ENCODE results near the gene CCNY. TPM values are rescaled to one million over a fixed set of nuclear protein-coding genes. Genes with fewer than 3 reads are reported as not detected.
A peak's percentile ranks its signal among the peaks of the same experiment; 100 is the strongest.

CCNY gene
- polyA plus RNA-seq, 2 of the 4 experiments (the other 2 are of a cell fraction), result 28.1 to 55.5 TPM

- TF ChIP-seq RFX5 (IDR thresholded peaks at IDR 0.05) (no peak), MAFK (IDR thresholded peaks at IDR 0.05; ENCODE audit: partially characterized antibody) (no peak), POLR2AphosphoS2 (conservative IDR thresholded peaks at IDR 0.05; ENCODE audit: low read length) (no peak), BHLHE40 (IDR thresholded peaks at IDR 0.05; ENCODE audit: low read depth, low read length) (no peak), RARB (CRISPR knock-in tag; IDR thresholded peaks at IDR 0.05) (no peak), CHD2 (IDR thresholded peaks at IDR 0.05; ENCODE audit: low read length, partially characterized antibody) (no peak), NFE2L2 (conservative IDR thresholded peaks at IDR 0.05; ENCODE audit: low read length) (no peak), NR3C1 (IDR thresholded peaks at IDR 0.05) (no peak), RNF2 (IDR thresholded peaks at IDR 0.05; ENCODE audit: borderline replicate concordance, low read depth) (no peak)
- H3K4me3 ChIP-seq, result no peak overlapping the region
- H3K9me3 ChIP-seq, result no peaks in the 10 kb centered on the region
- CTCF ChIA-PET, result interaction anchor here (0.7 to 2.1 kb wide), 2 partner anchors 10 to 877 kb away, joined by 3 to 6 read pairs; no protein-coding TSS in a partner anchor
- peak overlapping the region; percentile 27 to 47; a peak in 2 of 6 replicates for H3K27ac ChIP-seq
- ATAC-seq (no peak), DNase-seq (ENCODE audit: low read depth in 1 of 2, low spot score in 1 of 2) (no peak), FAIRE-seq (peak; percentile 46)
- H3K4me2 ChIP-seq, result peak overlapping the region; percentile 69
- 10% methylated on average over 2 of the region's 2 CpGs for WGBS (ENCODE audit: missing lambda C conversion rate)
- H3K4me1 ChIP-seq, result peaks cover 40% of the 10 kb centered on the region
- POLR2A ChIA-PET, result no interaction called here
These were observed 28.5 kb downstream of the CCNY start for GRCh38 chr10:35364808-35365207.

GRCh38 chr10:35365994-35366393 lies 29.7 kb downstream of the CCNY start:
- no peaks in the 10 kb centered on the region for H3K9me3 ChIP-seq
- ChIA-PET CTCF (interaction anchor here (1.0 to 2.1 kb wide), 2 partner anchors 8 to 9 kb away, joined by 3 to 6 read pairs; no protein-coding TSS in a partner anchor), POLR2A (no interaction called here)
- H3K4me3 ChIP-seq, result no peak overlapping the region
- no peak for TF ChIP-seq PBX3 (IDR thresholded peaks at IDR 0.05)
- no peak for TF ChIP-seq EHMT2 (IDR thresholded peaks at IDR 0.05; ENCODE audit: low read depth)
- no peak for TF ChIP-seq SMC3 (IDR thresholded peaks at IDR 0.05)
- H3K4me2 ChIP-seq, result no peak overlapping the region
- H3K27ac ChIP-seq, result no peak overlapping the region
- DNase-seq (ENCODE audit: low read depth in 1 of 2, low spot score in 1 of 2) (no peak), ATAC-seq (no peak), FAIRE-seq (no peak)
- 92% methylated on average over 1 of the region's 1 CpG for WGBS (ENCODE audit: missing lambda C conversion rate)
- peaks cover 40% of the 10 kb centered on the region for H3K4me1 ChIP-seq

GRCh38 chr10:35367107-35367859 lies 31.0 kb downstream of the CCNY start:
- Histone ChIP-seq H3K4me2 (no peak overlapping the region), H3K4me3 (no peak overlapping the region), H3K4me1 (peaks cover 40% of the 10 kb centered on the region), H3K9me3 (no peaks in the 10 kb centered on the region), H3K27ac (no peak overlapping the region)
- no peak for FAIRE-seq
- DNase-seq (ENCODE audit: low read depth in 1 of 2, low spot score in 1 of 2), result no peak
- TF ChIP-seq FOXS1 (CRISPR knock-in tag; IDR thresholded peaks at IDR 0.05) (no peak), USF2 (IDR thresholded peaks at IDR 0.05) (no peak), MYC (IDR thresholded peaks at IDR 0.05; ENCODE audit: borderline replicate concordance, low read length) (no peak), NFE2L2 (conservative IDR thresholded peaks at IDR 0.05; ENCODE audit: low read length) (no peak), EHMT2 (IDR thresholded peaks at IDR 0.05; ENCODE audit: low read depth) (no peak), CHD2 (IDR thresholded peaks at IDR 0.05; ENCODE audit: low read length, partially characterized antibody) (no peak), CBX2 (IDR thresholded peaks at IDR 0.05; ENCODE audit: borderline replicate concordance, low read depth) (no peak), RCOR1 (IDR thresholded peaks at IDR 0.05; ENCODE audit: low read depth, low read length) (no peak), TP53 (CRISPR knock-in tag; IDR thresholded peaks at IDR 0.05) (no peak), RARB (CRISPR knock-in tag; IDR thresholded peaks at IDR 0.05) (no peak), ZFP36 (IDR thresholded peaks at IDR 0.05; ENCODE audit: borderline replicate concordance, partially characterized antibody) (no peak), PBX3 (IDR thresholded peaks at IDR 0.05) (no peak), REST (IDR thresholded peaks at IDR 0.05) (no peak), JUNB (IDR thresholded peaks at IDR 0.05) (no peak)
- CTCF ChIA-PET, result interaction anchor here (2.1 kb wide), 1 partner anchor 7 kb away, joined by 6 read pairs; no protein-coding TSS in a partner anchor
- 82% methylated on average over 4 of the region's 4 CpGs for WGBS (ENCODE audit: missing lambda C conversion rate)
- POLR2A ChIA-PET, result no interaction called here
- ATAC-seq, result no peak
